ENCODE results near the gene ARRDC3.

The ARRDC3 gene

DNA sequence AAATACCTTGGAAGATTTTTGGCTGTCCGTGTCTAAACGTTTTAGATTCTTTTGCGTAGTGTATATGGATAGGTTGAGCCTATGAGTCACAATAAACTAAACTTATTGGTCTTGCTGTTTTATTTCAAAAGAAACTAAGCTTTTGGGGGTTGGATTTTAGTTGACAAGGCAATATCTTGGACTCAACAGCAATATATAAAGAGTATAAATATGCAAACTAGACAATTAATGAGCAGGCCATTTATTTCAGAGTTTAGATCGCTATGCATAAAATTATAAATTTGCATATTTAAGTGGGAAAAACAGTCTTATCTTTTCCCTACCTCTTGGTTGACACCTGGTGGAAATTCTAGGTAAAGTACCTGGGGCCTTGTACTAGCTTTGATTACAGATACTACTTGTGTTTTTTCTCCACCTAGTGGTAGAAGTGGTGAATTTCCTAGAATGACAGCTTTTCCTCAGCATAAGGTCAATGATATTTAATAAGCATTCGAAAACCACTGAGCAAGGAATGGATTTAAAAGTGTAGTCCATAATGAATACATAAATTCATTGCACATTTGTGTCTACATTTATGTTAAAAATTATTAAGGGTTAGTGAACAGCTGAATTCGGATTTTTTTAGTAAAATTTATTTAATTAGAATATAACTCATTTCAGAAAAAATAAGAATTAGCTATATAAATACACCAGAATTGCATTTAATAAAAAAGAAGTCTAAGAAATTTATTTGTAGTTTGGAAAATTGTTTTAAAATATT is 1.7 kb upstream of the ARRDC3 start:
- peak; percentile 84 for DNase-seq (ENCODE audit: extremely low read depth, low read depth)
- TF ChIP-seq CTCF (IDR thresholded peaks at IDR 0.05; ENCODE audit: low read depth, low read length), result peak; percentile 79

DNA sequence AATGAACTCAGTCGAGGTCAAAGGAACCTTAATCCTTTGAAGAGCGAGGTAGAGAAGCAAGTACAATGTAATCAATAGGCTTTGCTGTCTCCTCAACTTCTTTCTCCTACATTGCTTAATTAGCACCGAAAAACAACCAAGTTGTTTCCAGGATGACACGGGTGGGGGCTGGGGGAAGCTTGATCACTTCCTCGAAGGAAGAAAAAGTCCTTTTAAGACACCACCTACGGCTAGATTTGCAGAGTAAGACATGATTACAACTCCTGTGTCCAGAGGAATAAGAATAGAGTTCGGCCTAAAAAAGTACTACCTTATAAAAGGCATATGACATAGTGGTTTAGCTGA is 811 bp upstream of the ARRDC3 start:
- DNase-seq (ENCODE audit: extremely low read depth, low read depth), result no peak

DNA sequence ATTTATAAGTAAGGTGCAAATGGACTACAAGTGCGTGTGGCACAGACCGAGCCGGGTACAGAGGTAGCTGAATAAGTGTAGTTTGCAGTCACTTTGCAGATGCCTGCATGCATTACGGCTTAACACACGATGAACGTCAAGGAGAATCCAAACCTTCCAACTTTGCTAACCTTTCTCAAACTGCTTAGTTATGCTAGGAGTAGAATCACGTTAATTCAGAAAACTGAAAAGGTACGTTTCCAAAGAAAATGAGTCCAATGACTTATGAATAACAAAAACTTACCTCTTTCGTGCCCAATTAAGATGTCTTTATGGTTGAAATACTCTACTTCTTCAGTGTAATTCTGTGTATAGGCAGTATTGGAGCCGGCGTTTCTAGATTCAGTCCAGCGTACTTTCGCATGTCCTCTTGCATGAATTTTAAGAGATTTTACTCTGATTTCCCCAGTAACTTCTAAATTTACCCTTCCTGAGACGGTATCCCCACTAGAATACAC is 539 bp downstream of the ARRDC3 start:
- TF ChIP-seq CTCF (IDR thresholded peaks at IDR 0.05; ENCODE audit: low read depth, low read length), result no peak
- no peak for DNase-seq (ENCODE audit: extremely low read depth, low read depth)

More for the DNA sequence above, 811 bp upstream of the ARRDC3 start:
- TF ChIP-seq CTCF (IDR thresholded peaks at IDR 0.05; ENCODE audit: low read depth, low read length), result no peak

GRCh38 chr5:91381774-91382359 is 1.2 kb downstream of the ARRDC3 start:
- peak; percentile 77 for DNase-seq (ENCODE audit: extremely low read depth, low read depth)
- no peak for TF ChIP-seq CTCF (IDR thresholded peaks at IDR 0.05; ENCODE audit: low read depth, low read length)

- TF ChIP-seq CTCF (IDR thresholded peaks at IDR 0.05; ENCODE audit: low read depth, low read length), result no peak
Measured at GRCh38 chr5:91381239-91381773, 1.8 kb downstream of the ARRDC3 start.

DNA sequence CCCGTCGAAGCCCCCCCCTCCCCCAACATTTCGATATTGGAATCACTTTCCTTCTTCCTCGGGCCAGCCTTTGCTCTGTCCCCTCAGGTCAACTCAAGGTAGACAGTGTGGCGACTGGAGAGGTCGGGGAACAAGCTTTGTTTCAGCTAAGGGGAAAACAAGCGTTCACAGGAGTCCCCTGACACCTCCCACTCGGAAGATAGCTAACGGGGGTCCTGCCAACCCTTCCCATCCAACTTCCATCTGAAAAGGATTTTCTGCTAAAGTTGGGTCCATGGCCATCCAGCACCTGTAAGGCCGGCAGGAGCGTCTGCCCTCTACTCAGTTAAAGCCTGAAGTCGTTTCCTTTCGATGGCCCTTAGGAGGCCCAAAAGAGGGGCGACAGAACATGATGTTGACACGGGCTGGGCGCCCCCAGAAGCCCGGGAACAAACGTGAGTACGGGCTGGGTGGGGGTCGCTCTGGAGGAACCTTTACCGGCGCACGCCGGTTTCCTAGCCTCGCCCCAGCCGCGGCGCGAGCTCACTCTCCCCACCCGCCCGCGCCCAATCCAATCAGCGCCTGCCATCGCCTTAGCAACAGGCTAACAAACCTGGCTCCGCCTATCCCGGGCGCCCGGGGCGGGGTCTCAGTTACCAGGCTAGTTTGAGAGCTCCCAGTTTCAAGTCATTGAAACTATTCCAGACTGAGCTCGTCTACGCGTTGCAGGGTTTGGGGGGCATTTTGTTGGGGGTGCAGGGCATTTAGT is 2.5 kb downstream of the ARRDC3 start:
- peak; percentile 88 for DNase-seq (ENCODE audit: extremely low read depth, low read depth)
- TF ChIP-seq CTCF (IDR thresholded peaks at IDR 0.05; ENCODE audit: low read depth, low read length), result no peak

More at GRCh38 chr5:91381239-91381773, 1.8 kb downstream of the ARRDC3 start:
- no peak for DNase-seq (ENCODE audit: extremely low read depth, low read depth)
